Neural cell (in vitro differentiated cells): Measurements from ENCODE around the gene ACTL8. TPM values are rescaled to one million over a fixed set of nuclear protein-coding genes. Genes with fewer than 3 reads are reported as not detected.

Experiments used
- H2AFZ ChIP-seq: fragments of 200-600, 300-800 bp; sonication (generic), shearing (Covaris generic); 2 replicates; pipeline ENCODE4 v1.6.0; 2014; ENCODE audit warnings: low read depth, mild to moderate bottlenecking, antibody characterized with exemption, low read length, moderate library complexity
- H3F3A ChIP-seq: fragments of 200-600 bp; shearing (Covaris generic); 2 replicates; pipeline ENCODE4 v1.6.1; 2016; ENCODE audit warnings: mild to moderate bottlenecking, moderate library complexity, mixed read lengths, antibody characterized with exemption, low read length; ENCODE audit not compliant: insufficient read depth, poor library complexity, severe bottlenecking
- H3K27ac ChIP-seq: fragments of 200-600, 300-800 bp; sonication (generic), shearing (Covaris generic); 2 replicates; pipeline ENCODE4 v1.5.1; 2014; ENCODE audit warnings: mild to moderate bottlenecking, low read length, moderate library complexity
- H3K27me3 ChIP-seq: fragments of 300-800, 200-600 bp; sonication (generic), shearing (Covaris generic); 2 replicates; pipeline ENCODE4 v1.6.0; 2014; ENCODE audit warnings: mild to moderate bottlenecking, low read depth, low read length, moderate library complexity; ENCODE audit not compliant: insufficient read depth
- H3K36me3 ChIP-seq: fragments of 300-800, 200-600 bp; sonication (generic), shearing (Covaris generic); 2 replicates; pipeline ENCODE4 v1.5.1; 2014; ENCODE audit warnings: mild to moderate bottlenecking, antibody characterized with exemption, low read length, moderate library complexity; ENCODE audit not compliant: insufficient read depth
- H3K4me2 ChIP-seq: fragments of 300-800, 200-600 bp; sonication (generic), shearing (Covaris generic); 2 replicates; pipeline ENCODE4 v1.6.0; 2014; ENCODE audit warnings: mild to moderate bottlenecking, low read length
- H3K4me3 ChIP-seq: fragments of 300-800, 200-600 bp; sonication (generic), shearing (Covaris generic); 2 replicates; pipeline ENCODE4 v1.5.1; 2014; ENCODE audit warnings: mild to moderate bottlenecking, low read length, moderate library complexity
- H3K79me2 ChIP-seq: fragments of 200-600 bp; shearing (Covaris generic); replicated peaks from 2 replicates; pipeline ENCODE4 v1.6.0; 2014; ENCODE audit warnings: mild to moderate bottlenecking, low read length, moderate library complexity; ENCODE audit not compliant: insufficient read depth
- H3K9ac ChIP-seq: fragments of 300-800, 200-600 bp; sonication (generic), shearing (Covaris generic); 2 replicates; pipeline ENCODE4 v1.6.1; 2016; ENCODE audit warnings: mild to moderate bottlenecking, low read length, mixed read lengths
- H3K9me2 ChIP-seq: fragments of 200-600 bp; shearing (Covaris generic); 2 replicates; pipeline ENCODE4 v1.6.1; 2016; ENCODE audit warnings: mild to moderate bottlenecking, low read length, mixed read lengths; ENCODE audit not compliant: insufficient read depth
- H3K9me3 ChIP-seq: fragments of 200-600, 300-800 bp; sonication (generic), shearing (Covaris generic); 2 replicates; pipeline ENCODE4 v1.6.1; 2016; ENCODE audit warnings: mild to moderate bottlenecking, mixed run types, low read length, moderate library complexity, mixed read lengths
- H4K20me1 ChIP-seq: fragments of 200-600 bp; shearing (Covaris generic); 2 replicates; pipeline ENCODE4 v1.6.1; 2016; ENCODE audit warnings: mild to moderate bottlenecking, mixed run types; ENCODE audit not compliant: insufficient read depth
- CTCF ChIP-seq: fragments of 450-650 bp; IDR thresholded peaks from 2 replicates; pipeline ENCODE4 v1.5.1; 2014; ENCODE audit warnings: antibody characterized with exemption, mild to moderate bottlenecking, moderate library complexity; ENCODE audit not compliant: poor library complexity, severe bottlenecking
- EP300 ChIP-seq: fragments of 450-650 bp; conservative IDR thresholded peaks from 2 replicates; pipeline ENCODE4 v1.6.1; 2014; ENCODE audit warnings: antibody characterized with exemption, mild to moderate bottlenecking, moderate library complexity; ENCODE audit not compliant: poor library complexity, severe bottlenecking
- EZH2 ChIP-seq: fragments of 200-600, 300-800 bp; shearing (Covaris generic), sonication (generic); IDR thresholded peaks from 2 replicates; pipeline ENCODE4 v1.6.1; 2014; ENCODE audit warnings: antibody characterized with exemption, low read length, borderline replicate concordance, mild to moderate bottlenecking; ENCODE audit not compliant: insufficient read depth, poor library complexity, severe bottlenecking
- MXI1 ChIP-seq: fragments of 450-650 bp; conservative IDR thresholded peaks from 2 replicates; pipeline ENCODE4 v1.6.1; 2014; ENCODE audit warnings: antibody characterized with exemption, mild to moderate bottlenecking; ENCODE audit not compliant: poor library complexity, severe bottlenecking
- POLR2AphosphoS5 ChIP-seq: IDR thresholded peaks from 2 replicates; pipeline ENCODE4 v1.6.1; 2012
- RAD21 ChIP-seq: fragments of 450-650 bp; conservative IDR thresholded peaks from 2 replicates; pipeline ENCODE4 v1.6.1; 2014; ENCODE audit warnings: antibody characterized with exemption, mild to moderate bottlenecking, moderate library complexity
- REST ChIP-seq: IDR thresholded peaks from 2 replicates; pipeline ENCODE4 v1.6.1; 2012; ENCODE audit warnings: borderline replicate concordance
- SMC3 ChIP-seq: fragments of 450-650 bp; conservative IDR thresholded peaks from 2 replicates; pipeline ENCODE4 v1.6.1; 2014; ENCODE audit warnings: antibody characterized with exemption, mild to moderate bottlenecking, moderate library complexity; ENCODE audit not compliant: poor library complexity
- TAF1 ChIP-seq: IDR thresholded peaks from 2 replicates; pipeline ENCODE4 v1.6.1; 2012; ENCODE audit warnings: low read depth
- polyA plus RNA-seq: library from polyadenylated mRNA; depleted of rRNA; stranded (reverse); fragments of >200 nt; gene quantifications from 2 replicates; pipeline ENCODE4 v1.2.3, GENCODE V29; 2014

Gene ACTL8
- polyA plus RNA-seq, 1 donor from 2014 or later: not detected

- Histone ChIP-seq H3K36me3 (no peaks in the 10 kb centered on the region), H2AFZ (no peak overlapping the region), H3K4me2 (no peak overlapping the region), H3K9ac (no peak overlapping the region), H3F3A (no peaks in the 10 kb centered on the region), H3K27ac (no peak overlapping the region), H3K79me2 (no peaks in the 10 kb centered on the region), H3K9me3 (no peaks in the 10 kb centered on the region), H3K27me3 (no peaks in the 10 kb centered on the region), H3K9me2 (no peaks in the 10 kb centered on the region), H3K4me3 (no peak overlapping the region), H4K20me1 (no peaks in the 10 kb centered on the region)
- TF ChIP-seq CTCF: no peak
- no peak for TF ChIP-seq REST
- TF ChIP-seq RAD21: no peak
- TF ChIP-seq TAF1: no peak
- no peak for TF ChIP-seq SMC3
- no peak for TF ChIP-seq POLR2AphosphoS5
- no peak for TF ChIP-seq EZH2
- TF ChIP-seq MXI1: no peak
- no peak for TF ChIP-seq EP300
These were observed 43.2 kb upstream of the ACTL8 start for GRCh38 chr1:17711941-17712340.

- Histone ChIP-seq H3K27ac (no peak overlapping the region), H3K36me3 (no peaks in the 10 kb centered on the region), H3K9ac (no peak overlapping the region), H3K4me3 (no peak overlapping the region), H3K4me2 (no peak overlapping the region), H3K9me2 (no peaks in the 10 kb centered on the region), H4K20me1 (no peaks in the 10 kb centered on the region), H3K79me2 (no peaks in the 10 kb centered on the region), H3F3A (no peaks in the 10 kb centered on the region), H2AFZ (no peak overlapping the region), H3K9me3 (no peaks in the 10 kb centered on the region), H3K27me3 (no peaks in the 10 kb centered on the region)
- TF ChIP-seq EP300 (no peak), CTCF (no peak), RAD21 (no peak), MXI1 (no peak), EZH2 (no peak), POLR2AphosphoS5 (no peak), SMC3 (no peak), TAF1 (no peak), REST (no peak)
These were observed 41.1 kb upstream of the ACTL8 start for GRCh38 chr1:17713993-17714392.
